ELR (cell line): Measurements from ENCODE around the gene PLEKHA7.

Experiments
- DNase-seq: peaks from one replicate; pipeline ENCODE4 v3.0.0-alpha.2; 2015; ENCODE audit warnings: low read depth

Gene PLEKHA7

DNA sequence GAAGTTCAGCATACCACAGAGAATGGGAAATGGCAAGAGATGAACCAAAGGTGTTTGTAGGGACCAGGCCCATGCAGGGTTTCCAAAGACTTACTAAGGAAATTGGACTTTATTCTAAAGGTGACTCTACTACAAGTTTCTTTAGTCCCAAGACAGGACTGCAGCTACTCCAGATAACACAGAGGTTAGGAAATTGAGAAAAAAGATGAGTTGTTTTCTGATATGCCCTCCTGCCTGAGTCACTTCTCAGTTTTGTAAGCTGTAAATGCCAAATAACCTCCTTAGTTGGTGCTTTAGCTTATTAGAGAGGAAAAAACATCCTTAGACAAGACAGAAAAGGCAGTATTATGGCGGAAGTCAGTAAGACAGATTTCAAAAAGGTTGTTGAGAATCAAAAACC lies 179.8 kb downstream of the PLEKHA7 start:
- no peak for DNase-seq

DNA sequence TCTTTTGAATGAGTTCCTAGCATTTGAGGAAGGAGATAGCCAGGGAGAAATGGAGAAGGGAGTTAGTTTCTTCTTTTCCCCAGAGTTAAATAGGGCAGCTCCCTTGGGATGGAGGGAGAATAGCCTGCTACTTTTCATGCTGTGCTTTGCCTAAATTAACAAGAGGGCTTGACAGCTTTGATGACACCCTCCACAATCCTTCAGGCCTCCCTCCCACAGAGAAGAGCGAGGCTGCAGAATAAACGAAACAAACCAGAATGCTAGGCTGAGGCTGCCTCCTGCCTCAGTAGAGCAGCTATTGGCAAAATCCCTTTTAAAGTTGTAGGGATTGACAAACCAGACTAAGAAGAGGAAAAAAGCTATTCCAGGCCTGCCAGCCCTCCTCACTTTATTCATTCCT lies 181.2 kb downstream of the PLEKHA7 start:
- no peak for DNase-seq

DNA sequence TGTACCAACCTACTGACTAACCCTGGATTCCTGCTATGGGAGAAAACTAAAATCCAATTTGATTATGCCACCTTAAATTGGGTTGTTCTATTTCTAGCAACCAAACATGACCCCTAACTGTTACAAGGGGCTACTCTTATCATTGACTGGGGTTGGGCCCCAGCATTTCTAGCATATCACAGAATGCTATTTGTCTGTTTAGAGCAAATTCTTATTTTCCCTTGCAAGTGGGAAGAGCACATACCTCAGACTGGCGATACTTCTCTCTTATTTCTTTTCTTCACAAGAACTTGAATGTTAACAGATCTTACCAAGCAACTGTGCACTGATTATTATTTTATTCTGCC lies 182.0 kb downstream of the PLEKHA7 start:
- DNase-seq, result no peak

DNA sequence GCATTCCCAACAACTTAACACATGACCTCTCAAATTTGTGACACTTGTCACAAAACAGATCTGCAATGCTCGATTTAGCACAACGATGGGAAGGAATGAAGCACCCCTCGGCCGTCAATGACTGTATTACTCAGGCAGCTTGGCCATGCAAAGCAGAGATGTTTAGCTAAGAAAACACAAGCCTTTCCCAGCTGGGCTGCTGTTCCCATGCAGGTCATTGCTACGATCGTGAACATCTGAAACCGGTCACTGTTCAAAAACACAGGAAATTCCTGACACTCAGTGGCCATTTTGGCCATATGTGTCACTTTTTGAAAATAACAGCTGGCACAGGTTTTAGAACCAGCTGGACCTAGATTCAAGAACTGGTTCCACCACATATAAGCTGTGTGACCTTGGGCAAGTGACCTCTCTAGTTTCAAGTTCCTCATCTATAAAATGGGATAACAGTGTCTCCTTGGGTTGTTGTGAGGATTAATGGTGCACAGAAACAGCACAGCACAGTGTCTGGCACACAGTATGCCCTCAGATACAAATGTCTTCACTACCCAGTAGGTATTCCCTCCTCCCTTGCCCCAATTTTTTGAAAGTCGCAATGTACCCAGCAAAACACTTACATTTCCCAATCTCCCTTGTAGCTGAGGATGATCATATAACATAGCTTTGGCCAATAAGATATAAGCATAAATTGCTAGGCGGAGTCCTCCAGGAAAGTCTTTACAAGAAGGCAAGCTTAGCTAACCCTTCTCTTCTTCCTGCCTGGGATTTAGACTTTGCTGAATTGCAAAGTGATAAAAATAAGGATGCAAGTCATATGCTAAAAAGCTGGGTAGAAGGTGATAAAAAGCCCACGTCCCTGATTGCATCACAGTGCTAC lies 182.7 kb downstream of the PLEKHA7 start:
- no peak for DNase-seq

DNA sequence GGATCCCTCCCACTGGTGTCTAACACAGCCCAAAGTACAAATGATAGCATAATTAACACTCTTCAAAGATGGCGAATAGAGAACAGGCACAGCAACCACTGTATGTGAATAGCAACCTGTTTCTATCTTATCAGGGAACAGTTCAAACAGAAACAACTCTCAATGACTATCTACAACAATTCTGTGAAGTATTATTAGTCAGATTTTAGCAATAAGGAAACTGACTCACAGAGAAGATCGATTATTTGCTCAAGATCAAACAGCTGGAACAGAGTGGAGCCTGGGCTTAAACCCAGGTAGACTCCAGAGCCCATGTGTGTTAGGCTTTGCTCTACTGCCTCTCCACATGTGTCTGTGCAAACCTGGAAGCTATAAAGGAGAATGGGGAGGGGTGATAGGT lies 187.1 kb downstream of the PLEKHA7 start:
- DNase-seq, result no peak

DNA sequence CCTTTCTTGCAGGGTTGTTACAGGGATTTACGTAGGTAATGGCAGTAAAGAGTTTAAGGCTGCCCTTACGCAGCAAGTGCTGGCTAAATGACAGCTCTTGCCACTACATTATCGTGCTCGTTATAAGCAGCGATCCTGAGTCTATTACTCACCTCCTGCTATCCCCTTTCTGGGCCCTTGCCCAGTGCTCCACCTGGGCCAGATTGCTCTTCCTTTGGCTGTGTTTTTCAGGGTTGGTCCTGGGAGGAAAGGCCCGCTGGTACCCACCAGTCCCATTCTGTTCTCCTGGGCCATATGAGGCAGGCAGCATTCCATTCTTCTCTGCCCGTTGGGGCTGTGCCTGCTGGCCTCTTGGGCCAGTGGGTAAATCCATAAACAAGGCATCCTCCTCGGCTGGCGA lies 188.2 kb downstream of the PLEKHA7 start:
- DNase-seq, result no peak

DNA sequence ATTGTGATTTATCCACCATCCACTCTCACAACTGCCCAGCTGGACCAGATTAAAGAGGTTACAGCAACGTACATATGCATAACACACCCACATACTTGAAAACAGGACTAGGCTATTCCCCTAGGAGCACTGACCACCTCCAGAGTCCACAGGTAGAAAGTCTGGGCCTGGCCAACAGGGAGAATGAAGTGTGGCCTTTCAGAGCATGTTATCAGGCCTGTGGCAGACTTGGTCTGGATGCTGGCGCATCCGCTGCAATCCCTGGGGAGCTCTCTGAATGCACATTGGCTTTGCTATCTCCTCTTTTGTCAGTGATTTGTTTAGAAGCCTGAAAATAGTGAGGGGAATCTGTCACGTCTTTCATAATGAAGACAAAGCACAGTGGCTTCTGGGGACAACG lies 189.1 kb downstream of the PLEKHA7 start:
- DNase-seq, result no peak

DNA sequence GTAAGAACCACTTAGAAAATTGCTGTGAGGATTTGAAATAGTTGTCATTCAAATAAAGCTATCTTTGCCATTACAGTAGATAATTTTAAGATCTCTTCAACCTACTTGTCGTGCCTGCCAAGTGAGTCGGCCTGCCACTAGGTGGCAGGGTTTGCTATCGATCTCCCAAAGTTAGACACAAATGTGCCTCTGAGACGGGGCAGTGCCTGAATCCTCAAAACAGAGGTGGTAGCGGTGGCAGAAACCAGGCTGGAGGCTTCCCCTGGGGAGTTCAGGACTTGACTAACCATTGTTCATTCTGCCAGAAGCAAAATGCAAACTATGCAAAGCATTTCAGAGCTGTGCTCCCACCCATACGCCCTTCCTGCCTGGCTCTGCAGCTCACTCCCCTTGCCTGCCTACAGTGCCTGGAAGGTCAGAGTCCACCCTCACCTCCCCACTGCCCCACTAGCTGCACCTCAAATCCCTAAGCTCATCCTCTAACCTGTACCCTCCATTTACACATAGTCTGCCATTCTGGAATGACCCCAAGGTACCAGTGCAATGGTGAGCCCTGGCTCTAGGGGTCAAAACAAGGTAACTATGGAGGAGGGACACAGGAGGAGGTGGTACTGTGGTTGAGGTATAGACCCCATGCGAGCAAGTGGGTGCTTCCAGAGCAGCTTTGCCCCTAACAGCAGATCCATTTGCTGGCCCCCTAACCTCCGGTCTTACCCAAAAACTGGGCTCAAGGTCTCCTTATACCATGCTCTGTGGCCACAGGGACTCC lies 193.7 kb downstream of the PLEKHA7 start:
- DNase-seq, result peak; percentile 63

DNA sequence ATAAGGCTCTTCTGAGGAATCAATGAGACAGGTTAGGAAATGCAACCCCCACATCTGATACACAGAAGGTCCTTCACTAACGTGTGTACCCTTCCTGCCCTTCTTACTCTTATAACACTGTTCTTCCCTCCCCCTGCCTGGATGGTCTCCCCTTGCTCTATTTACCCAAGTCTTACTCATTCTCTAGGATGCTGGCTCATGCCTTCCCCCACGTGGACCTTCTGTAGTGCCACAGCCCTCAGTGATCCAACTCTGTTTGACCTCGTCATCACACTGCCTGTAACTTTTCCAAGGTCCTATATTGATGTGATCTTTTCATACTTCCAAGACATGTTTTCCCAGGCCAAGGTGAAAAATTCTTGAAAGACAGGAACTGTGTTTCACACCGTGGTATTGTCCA lies 195.9 kb downstream of the PLEKHA7 start:
- DNase-seq, result peak; percentile 11

DNA sequence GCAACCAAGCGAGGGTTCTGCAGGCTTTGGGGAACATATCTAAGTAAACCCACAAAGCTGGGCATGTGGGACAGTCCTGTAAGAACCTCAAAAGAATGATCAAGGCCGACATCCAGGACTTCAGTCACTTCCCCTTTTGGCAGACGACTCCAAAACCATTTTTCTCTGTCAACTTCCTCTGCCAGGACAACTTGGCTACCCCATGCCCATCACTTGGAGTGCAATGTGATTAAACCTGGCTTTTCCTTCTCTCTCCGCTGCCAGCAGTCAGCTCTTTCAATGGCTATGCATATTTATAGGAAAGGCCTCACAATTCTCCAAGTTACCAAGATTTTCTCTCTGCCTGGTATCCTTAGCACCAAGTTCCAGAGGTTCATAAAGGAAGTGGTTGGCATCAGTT lies 196.9 kb downstream of the PLEKHA7 start:
- no peak for DNase-seq

DNA sequence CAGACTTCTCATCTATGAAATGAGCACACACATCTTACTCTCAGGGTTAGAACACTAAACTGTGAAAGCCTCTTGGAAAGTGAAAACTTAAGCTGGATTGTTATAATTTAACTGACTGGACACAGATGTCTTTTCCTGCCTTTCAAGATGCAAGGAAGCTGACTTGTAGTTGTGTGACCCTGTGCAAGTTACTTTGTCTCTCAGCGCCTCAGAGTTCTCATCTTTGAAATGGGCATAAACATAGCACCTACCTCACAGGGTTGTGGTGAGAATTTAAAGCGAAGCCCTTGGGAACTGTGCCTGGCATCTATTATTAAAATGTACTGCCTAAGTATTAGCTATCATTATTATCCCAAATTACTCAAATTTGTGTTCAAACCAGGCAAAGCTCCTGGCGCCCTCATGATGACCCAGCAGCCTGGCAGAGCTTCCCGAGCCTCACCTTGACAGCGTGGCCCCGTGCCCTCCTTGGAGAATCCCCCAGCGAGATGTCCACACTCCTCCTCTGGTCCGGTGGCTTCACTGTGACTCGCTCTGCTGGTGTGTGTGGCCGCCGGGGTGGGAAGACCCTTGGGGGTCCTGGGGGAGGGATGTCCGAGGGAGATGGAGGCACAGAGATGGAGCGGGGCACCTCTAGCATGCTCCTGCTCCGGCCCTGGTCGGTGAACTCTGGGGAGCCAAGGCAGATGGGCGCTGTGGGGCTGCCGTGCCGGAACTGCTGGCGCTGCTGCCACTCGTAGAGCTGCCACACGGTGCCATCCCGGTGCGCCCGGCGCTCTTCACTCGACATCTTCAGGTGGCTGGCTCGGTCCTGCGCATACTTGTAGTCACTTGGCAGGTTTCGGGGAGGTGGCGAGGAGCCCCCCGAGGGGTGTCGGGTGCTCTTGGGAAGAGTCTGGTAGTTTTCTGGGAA lies 197.6 kb downstream of the PLEKHA7 start:
- DNase-seq, result no peak

DNA sequence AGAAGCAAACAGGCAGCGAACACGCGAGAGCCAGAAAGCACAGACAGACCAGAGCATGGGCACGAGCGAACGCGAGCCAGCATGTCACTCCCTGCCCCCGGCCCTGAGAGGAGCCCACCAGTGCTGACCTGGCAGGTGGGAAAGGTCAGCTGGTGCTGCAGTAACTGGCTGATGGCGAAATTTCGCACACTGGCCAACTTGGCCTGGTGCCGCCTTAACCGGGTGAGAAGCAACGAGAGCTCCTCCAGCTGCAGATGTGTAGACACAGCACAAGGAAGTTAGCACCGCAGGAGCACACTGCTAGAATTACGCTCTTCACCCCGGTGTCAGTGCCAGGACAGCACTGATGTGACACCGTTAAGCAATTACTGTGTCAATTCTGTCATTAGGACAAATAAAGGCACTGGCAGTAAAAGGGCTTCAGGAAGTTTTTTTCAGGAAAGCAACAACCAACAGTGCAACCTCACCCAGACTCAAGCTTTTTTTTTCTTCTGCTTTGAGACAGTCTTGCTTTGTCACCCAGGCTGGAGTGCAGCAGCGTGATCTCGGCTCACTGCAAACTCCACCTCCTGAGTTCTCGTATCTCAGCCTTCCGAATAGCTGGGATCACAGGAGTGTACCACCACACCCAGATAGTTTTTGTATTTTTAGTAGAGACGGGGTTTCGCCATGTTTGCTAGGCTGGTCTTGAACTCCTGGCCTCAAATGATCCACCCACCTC lies 199.0 kb downstream of the PLEKHA7 start:
- no peak for DNase-seq

DNA sequence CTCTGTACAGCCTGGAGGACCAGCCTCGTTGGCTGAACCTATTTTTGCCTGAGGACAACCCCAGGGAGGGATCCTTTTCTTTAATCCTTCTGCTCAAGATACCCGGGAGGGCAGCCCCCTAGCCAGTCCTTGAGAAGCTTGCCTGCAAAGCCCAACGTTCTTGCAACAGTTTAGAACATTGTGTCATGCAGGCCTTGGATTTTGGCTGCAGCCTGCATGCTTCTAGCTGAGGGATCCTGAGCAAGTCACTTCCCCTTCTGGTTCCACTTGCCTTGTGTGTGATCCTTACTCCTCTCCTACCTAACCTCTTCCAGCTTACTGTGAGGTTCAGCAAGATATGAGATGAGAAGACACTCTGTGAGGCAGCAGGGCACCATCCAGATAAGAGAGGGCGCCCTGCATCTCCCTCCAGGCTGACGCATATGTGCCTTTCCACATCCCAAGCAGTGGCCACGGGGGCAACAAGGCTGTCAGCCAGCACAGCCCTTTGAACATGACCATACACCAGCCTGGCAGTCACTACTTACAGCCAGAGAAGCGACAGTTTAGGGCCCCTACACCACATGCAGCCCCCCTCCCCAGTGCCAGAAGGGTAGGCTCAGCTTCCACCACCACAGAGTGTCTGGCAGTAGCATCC lies 199.7 kb downstream of the PLEKHA7 start:
- DNase-seq, result no peak

DNA sequence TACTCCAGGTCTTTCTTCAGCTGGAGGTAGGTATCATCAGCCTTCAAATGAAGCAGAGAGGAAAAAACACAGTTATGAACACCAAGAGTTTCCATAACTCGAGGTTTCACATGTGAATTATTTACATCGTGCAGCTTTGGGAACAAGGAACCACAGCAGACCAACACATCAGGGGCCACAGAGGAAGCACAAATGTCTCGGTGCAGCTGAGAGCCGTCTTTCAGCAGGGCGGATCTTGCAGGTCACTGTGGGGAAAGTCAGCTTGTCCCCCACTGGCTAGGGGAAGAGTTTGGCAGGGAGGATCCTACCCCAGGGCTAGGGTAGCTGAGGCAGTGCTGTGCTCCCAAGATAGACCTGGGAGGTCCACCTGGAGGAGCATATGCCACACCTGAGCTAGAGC lies 201.1 kb downstream of the PLEKHA7 start:
- no peak for DNase-seq

DNA sequence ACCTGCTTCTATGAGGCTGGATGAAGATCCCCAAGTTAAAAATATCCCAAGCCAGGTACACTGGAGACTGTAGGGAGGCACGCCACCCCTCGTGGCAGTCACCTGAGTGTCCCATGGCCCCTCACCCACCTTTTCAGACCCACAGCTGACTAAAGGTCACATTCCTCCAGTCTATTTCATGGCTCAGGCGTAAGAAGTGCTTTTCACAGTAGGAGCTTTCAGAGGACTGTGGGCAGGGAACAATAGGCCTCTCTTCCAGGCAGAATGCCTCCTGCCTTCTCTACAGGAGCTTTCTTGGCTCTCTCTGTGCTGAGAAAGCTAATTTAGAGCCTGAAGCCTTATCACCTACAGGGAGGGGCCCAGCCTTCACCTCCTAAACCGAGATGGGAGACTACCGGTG lies 201.9 kb downstream of the PLEKHA7 start:
- no peak for DNase-seq

DNA sequence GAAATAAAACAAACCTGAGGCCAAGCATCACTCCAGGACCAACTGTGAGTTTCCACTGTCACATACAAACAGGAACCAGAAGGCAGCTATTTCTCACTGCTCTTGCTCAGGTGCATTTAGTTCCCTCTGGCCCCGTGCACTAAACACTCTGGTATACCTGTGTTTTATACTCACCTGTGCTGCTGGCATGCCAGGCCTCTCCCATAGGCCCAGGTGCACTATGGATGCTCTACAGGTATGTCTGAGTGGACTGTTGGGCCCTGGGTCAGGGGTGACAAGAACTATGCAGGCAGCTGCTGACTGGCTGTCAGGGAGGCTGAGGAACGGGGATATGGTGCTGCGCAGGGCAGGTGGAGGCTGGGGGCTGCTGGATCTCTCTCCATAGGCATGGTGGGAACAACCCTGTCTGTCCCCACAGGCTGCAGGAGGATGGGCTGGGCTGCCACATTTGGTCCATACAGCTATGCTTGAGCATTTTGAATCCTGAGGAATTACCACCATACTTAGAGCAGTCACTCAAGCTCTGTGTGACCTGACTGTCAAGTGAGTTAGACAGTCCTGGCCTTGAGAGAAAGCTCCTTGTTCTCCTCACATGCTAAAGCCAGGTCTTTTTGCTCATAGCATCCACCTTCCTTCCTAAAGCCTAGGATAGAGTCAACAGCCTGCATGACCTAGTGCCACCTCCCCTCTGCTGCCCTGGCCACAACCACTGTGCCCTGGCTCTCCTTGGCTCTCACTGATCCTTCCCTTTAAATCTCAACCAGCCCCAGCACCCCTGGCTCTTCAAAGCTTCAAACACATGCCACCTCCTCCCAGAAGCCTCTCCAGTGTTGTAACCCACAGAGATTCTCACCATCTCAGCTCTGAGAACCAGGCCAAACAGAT lies 202.8 kb downstream of the PLEKHA7 start:
- DNase-seq, result no peak

DNA sequence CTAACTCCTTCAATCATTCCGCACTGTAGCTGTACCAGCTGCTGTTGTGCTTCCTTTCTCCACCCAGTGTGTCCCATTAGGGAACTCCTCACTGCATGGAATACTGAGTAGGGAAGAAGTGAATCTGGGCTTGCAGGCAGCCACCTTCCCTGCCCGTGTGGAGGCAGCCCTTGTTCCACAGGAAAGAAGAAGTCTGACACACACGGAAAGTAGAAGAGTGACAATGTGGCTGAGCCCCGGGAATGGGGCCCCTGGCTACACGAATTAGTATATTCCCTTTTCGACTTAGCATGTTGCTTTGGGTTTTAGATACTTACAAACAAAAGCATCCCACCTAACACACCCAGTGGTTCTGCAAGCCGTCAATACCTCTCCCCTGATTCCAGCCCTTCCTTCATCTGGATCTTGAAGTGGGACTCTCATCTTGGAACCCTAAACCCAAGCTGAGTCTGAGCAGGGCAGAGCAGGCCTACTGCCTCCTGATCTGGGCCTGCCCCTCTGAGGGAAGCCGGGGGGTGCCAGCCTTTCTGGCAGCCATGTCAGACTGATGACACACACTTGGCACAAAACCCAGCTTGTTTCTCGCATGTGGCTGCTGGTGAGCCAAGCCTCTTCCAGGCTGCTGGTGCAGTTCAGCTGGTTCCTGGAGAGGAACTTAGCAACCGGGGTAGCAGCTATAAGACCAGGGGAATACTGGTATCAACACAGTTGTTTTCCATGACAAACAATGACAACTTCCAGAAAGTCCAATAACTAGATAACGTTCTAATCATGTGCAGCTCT lies 204.1 kb downstream of the PLEKHA7 start:
- no peak for DNase-seq

DNA sequence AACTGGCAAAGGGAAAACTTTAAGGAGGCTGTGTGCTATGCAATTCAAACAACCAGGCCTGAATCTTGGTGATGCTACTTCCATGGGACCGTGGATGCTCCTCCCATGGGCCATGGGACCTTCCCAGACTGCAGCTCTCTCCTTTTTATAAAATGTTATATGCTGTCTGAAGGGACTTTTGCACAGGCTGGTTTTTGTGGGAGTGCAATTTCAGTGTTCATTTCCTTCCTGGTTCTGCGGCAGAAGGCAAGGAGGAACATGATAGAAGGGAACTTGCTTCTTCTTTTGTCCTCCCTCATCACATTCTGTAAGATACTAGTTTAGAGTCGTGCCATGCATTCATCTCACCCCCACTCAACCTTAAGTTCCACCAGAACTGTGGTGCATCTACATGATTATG lies 206.9 kb downstream of the PLEKHA7 start:
- no peak for DNase-seq

DNA sequence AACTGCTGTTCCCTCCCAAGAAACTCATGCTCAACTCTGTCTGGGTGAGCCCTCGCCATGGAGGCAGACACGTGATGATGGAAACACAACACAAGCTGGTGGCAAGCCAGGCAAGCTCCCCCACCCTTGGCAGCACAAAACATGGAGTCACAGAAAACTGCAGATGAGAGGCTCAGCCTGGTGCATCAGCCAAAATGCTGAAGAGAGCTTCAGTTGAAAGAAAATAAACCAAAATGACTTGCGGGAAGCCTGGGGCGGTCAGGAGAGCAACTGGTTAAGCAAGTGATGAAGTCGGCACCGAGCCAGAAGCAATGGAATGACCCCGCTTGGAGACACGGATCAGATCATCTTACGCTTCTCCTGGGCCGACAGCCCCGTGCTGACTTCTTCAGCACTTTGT lies 207.4 kb downstream of the PLEKHA7 start:
- DNase-seq, result no peak

DNA sequence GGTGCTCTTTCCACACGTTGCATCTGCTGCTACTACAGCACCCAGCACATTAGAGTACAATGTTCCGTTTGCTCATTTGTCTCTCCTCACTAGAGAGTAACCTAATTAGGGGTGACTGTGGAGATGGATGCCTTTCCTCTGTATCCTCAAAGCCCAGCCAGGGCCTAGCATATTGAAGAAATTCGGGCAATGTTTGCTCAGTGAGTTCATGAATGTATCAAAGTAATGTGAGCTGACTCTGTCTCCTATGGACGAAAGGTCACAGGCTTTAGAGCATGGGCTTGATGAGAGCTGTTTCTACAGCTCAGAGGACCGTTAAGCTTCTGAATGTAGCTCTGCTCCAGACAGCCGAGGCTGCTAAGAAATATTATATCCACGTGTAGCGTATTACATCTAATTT lies 208.3 kb downstream of the PLEKHA7 start:
- no peak for DNase-seq
